Measurements from ENCODE around the gene DNAJB13. TPM values are rescaled to one million over a fixed set of nuclear protein-coding genes. Genes with fewer than 3 reads are reported as not detected.

The DNAJB13 gene
- total and polyA plus RNA-seq, 3 donors from 2014 or later: 8.1 to 49.3 (median 14.3) TPM

DNA sequence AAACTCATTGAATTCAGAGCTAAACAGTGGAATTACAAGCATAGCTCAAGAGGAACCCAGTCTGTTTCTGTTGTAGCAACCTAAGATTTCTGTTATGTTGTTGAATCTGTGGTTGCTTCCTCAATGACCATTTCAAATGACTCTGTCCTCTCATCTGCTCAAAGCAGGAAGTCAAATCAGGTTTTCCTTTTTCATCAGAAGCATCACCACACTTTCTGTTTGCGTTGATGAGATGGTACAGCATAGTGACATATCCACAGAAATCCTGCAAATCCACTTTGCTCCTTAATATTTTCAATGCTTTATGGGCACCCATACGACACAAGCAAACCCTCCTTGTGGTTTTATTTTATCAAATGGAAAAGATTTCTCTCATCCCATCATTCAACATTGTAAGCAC is 44.4 kb downstream of the DNAJB13 start:
- H3K4me1 ChIP-seq: no peaks in the 10 kb centered on the region
- no peak for DNase-seq
- no peaks in the 10 kb centered on the region for H3K9me3 ChIP-seq
- 62 to 87% methylated on average over 2 of the region's 2 CpGs for WGBS, 2 donors
- H3K27ac ChIP-seq: no peak overlapping the region
- intact Hi-C loops (cut with DNase I; ENCODE audit: low total_unique reads): no loop called here
- H3K4me3 ChIP-seq: no peak overlapping the region
- H3K27me3 ChIP-seq: no peaks in the 10 kb centered on the region
- TF ChIP-seq POLR2A (IDR thresholded peaks at IDR 0.05): no peak
- TF ChIP-seq, protein P1, sequence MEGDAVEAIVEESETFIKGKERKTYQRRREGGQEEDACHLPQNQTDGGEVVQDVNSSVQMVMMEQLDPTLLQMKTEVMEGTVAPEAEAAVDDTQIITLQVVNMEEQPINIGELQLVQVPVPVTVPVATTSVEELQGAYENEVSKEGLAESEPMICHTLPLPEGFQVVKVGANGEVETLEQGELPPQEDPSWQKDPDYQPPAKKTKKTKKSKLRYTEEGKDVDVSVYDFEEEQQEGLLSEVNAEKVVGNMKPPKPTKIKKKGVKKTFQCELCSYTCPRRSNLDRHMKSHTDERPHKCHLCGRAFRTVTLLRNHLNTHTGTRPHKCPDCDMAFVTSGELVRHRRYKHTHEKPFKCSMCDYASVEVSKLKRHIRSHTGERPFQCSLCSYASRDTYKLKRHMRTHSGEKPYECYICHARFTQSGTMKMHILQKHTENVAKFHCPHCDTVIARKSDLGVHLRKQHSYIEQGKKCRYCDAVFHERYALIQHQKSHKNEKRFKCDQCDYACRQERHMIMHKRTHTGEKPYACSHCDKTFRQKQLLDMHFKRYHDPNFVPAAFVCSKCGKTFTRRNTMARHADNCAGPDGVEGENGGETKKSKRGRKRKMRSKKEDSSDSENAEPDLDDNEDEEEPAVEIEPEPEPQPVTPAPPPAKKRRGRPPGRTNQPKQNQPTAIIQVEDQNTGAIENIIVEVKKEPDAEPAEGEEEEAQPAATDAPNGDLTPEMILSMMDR (IDR thresholded peaks at IDR 0.05): no peak
- H3K36me3 ChIP-seq (ENCODE audit: low read depth, missing control alignments): no peaks in the 10 kb centered on the region

DNA sequence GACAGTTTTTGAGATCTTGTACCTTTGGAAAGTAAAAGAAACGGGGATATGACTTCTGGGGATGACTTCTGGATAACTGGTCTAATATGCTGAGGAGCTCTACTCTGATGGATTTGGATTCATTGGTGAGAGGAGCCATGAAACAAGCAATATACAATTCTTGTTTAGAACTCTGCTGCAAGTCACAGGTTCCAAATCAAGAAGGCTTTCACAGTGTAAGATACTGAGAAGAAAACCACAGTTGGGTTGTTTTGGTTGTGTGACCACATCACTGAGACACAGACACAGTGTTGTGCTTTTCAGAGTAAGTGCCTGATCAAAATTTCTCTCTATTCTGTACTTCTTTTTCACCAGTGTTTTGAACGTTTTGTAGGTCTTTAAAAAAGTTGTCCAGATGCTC is 44.9 kb downstream of the DNAJB13 start:
- no peak for TF ChIP-seq POLR2A (IDR thresholded peaks at IDR 0.05)
- TF ChIP-seq, protein P1 (IDR thresholded peaks at IDR 0.05): no peak
- Histone ChIP-seq H3K4me1 (no peaks in the 10 kb centered on the region), H3K9me3 (no peaks in the 10 kb centered on the region), H3K27ac (no peak overlapping the region), H3K36me3 (ENCODE audit: low read depth, missing control alignments) (no peaks in the 10 kb centered on the region), H3K27me3 (no peaks in the 10 kb centered on the region), H3K4me3 (no peak overlapping the region)
- no peak for DNase-seq
- intact Hi-C loops (cut with DNase I; ENCODE audit: low total_unique reads): no loop called here
- WGBS, 2 donors: 74 to 83% methylated on average over 2 of the region's 2 CpGs

DNA sequence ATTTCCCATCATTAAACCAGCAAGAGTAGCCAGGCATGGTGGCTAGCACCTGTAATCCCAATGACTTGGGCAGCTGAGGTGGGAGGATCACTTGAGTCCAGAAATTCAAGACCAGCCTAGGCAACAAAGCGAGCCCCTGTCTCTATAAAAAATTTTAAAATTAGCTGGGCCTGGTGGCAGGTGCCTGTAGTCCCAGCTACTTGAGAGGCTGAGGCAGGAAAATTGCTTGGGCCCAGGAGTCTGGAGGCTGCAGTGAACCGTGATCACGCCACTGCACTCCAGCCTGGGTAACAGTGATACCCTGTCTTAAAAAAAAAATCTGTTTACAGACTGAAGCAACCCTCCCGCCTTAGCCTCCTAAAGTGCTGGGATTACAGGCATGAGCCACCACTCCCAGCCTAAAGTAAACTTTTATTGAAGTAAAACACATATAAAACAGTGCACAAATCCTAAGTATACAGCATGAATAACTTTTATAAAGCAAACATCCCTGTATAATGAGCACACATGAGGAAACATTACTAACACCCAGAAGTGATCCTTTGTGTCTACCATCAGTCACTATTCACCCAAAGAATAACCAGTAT is 45.4 kb downstream of the DNAJB13 start:
- Histone ChIP-seq H3K36me3 (ENCODE audit: low read depth, missing control alignments) (no peaks in the 10 kb centered on the region), H3K9me3 (no peaks in the 10 kb centered on the region), H3K4me1 (no peaks in the 10 kb centered on the region), H3K27me3 (no peaks in the 10 kb centered on the region), H3K4me3 (no peak overlapping the region), H3K27ac (no peak overlapping the region)
- TF ChIP-seq, protein P1 (IDR thresholded peaks at IDR 0.05): no peak
- TF ChIP-seq POLR2A (IDR thresholded peaks at IDR 0.05): no peak
- intact Hi-C loops (cut with DNase I; ENCODE audit: low total_unique reads): no loop called here
- WGBS, 2 donors: 90 to 96% methylated on average over 4 of the region's 4 CpGs
- DNase-seq: no peak

DNA sequence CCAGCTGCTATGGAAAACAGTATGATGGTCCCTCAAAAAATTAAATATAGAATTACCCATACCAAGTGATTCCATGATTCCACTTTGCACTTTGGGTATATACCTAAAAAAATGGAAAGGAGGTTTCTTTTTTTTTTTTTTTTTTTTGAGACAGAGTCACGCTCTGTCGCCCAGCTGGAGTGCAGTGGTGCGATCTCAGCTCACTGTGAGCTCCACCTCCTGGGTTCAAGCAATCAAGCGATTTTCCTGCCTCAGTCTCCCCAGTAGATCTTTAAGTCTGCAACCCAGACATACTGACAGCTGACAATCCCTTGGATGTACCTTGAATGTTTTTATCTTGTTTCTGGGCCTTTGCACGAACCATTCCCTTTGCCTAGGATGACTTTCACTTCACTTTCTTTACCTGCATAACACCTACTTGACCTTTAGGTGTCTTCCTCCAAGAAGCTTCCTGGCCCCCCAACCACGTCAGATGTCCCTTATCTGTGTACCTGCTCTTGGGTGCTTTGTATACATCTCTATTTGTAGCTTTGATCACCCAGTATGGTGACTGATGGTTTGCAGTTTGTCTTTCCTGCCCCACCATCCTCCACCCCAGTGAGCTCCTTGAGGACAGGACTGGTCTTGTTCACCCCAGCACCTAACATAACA is 46.4 kb downstream of the DNAJB13 start:
- WGBS, 2 donors: 88 to 94% methylated on average over 6 of the region's 6 CpGs
- TF ChIP-seq, protein P1 (IDR thresholded peaks at IDR 0.05): no peak
- no peak for TF ChIP-seq POLR2A (IDR thresholded peaks at IDR 0.05)
- H3K27ac ChIP-seq: no peak overlapping the region
- intact Hi-C loops (cut with DNase I; ENCODE audit: low total_unique reads): no loop called here
- H3K9me3 ChIP-seq: no peaks in the 10 kb centered on the region
- no peak for DNase-seq
- H3K4me1 ChIP-seq: no peaks in the 10 kb centered on the region
- no peaks in the 10 kb centered on the region for H3K36me3 ChIP-seq (ENCODE audit: low read depth, missing control alignments)
- no peaks in the 10 kb centered on the region for H3K27me3 ChIP-seq
- H3K4me3 ChIP-seq: no peak overlapping the region
